SK-N-SH (cell line): ENCODE data around the gene MAST1. TPM values are rescaled to one million over a fixed set of nuclear protein-coding genes. Genes with fewer than 3 reads are reported as not detected.
A peak's percentile ranks its signal among the peaks of the same experiment; 100 is the strongest.

ENCODE experiments used
- CTCF ChIA-PET: fragments of 300-600, 350-600 bp; formaldehyde crosslinking; extraction: SDS; loops from one replicate; lab custom pipeline; 2021; lab: Yijun Ruan, JAX
- POLR2A ChIA-PET: fragments of 350-600 bp; sonication (Branson Sonifier 250); formaldehyde crosslinking; extraction: SDS; loops from one replicate; lab custom pipeline; 2020; ENCODE audit warnings: antibody characterized with exemption, inconsistent platforms; lab: Yijun Ruan, JAX
- DNase-seq: peaks from one replicate; pipeline ENCODE4 v3.0.0; 2012
- H2AFZ ChIP-seq: fragments of 200-600 bp; sonication (generic); 2 replicates; pipeline ENCODE4 v1.8.1; 2016; ENCODE audit warnings: antibody characterized with exemption, mild to moderate bottlenecking, low read depth
- H3F3A ChIP-seq: fragments of 200-600 bp; sonication (generic); replicated peaks from 2 replicates; pipeline ENCODE3; 2016; ENCODE audit warnings: antibody characterized with exemption, mild to moderate bottlenecking; ENCODE audit not compliant: insufficient read depth
- H3K27ac ChIP-seq, 2 experiments: fragments of 200-500 bp in 1 of 2; fragments of 200-600 bp in 1 of 2; sonication (Bioruptor generic) in 1 of 2; sonication (generic), shearing (Covaris generic) in 1 of 2; 2 replicates each; pipeline versions ENCODE4 v1.5.1 to v1.6.1; 2014 to 2016; ENCODE audit warnings: low read depth in 2 of 2, inconsistent platforms in 1 of 2, low read length in 1 of 2, mild to moderate bottlenecking in 1 of 2, mixed read lengths in 1 of 2
- H3K27me3 ChIP-seq: fragments of 200-600 bp; sonication (generic), shearing (Covaris generic); 2 replicates; pipeline ENCODE4 v1.6.1; 2016; ENCODE audit warnings: mixed run types; ENCODE audit not compliant: insufficient read depth
- H3K36me3 ChIP-seq, 2 experiments: fragments of 200-500 bp in 1 of 2; fragments of 200-600 bp in 1 of 2; sonication (Bioruptor generic) in 1 of 2; sonication (generic) in 1 of 2; replicated peaks in 1 of 2; 2 replicates each; pipeline versions ENCODE3 to v1.5.1; 2014 to 2016; ENCODE audit warnings: low read length in 1 of 2, mild to moderate bottlenecking in 1 of 2; ENCODE audit not compliant: insufficient read depth in 2 of 2, control insufficient read depth in 1 of 2
- H3K4me1 ChIP-seq, 2 experiments: fragments of 200-500 bp in 1 of 2; fragments of 200-600 bp in 1 of 2; sonication (Bioruptor generic) in 1 of 2; sonication (generic), shearing (Covaris generic) in 1 of 2; 2 replicates each; pipeline versions ENCODE4 v1.5.1 to v1.6.1; 2014 to 2016; ENCODE audit warnings: low read depth in 1 of 2, low read length in 1 of 2, mixed run types in 1 of 2; ENCODE audit not compliant: insufficient read depth in 2 of 2, control insufficient read depth in 1 of 2
- H3K4me2 ChIP-seq: fragments of 200-600 bp; sonication (generic), shearing (Covaris generic); 2 replicates; pipeline ENCODE4 v1.6.1; 2017; ENCODE audit warnings: mixed run types
- H3K4me3 ChIP-seq, 2 experiments: fragments of 200-500 bp in 1 of 2; fragments of 200-600 bp in 1 of 2; sonication (Bioruptor generic) in 1 of 2; sonication (generic), shearing (Covaris generic) in 1 of 2; 2 replicates each; pipeline versions ENCODE4 v1.5.1 to v1.8.1; 2014 to 2016; ENCODE audit warnings: low read depth in 2 of 2, inconsistent platforms in 1 of 2, low read length in 1 of 2, mild to moderate bottlenecking in 1 of 2, mixed read lengths in 1 of 2, moderate library complexity in 1 of 2
- H3K79me2 ChIP-seq: fragments of 200-600 bp; sonication (generic); 2 replicates; pipeline ENCODE4 v1.8.1; 2017; ENCODE audit warnings: mild to moderate bottlenecking; ENCODE audit not compliant: insufficient read depth
- H3K9ac ChIP-seq: fragments of 200-600 bp; sonication (generic); 2 replicates; pipeline ENCODE4 v1.6.1; 2017; ENCODE audit warnings: mixed run types
- H3K9me2 ChIP-seq: fragments of 200-600 bp; sonication (generic); 2 replicates; pipeline ENCODE4 v1.6.1; 2017; ENCODE audit warnings: mixed run types
- H3K9me3 ChIP-seq: fragments of 200-600 bp; sonication (generic); 2 replicates; pipeline ENCODE4 v1.6.1; 2017; ENCODE audit warnings: mixed run types, mild to moderate bottlenecking, moderate library complexity
- H4K20me1 ChIP-seq: fragments of 200-600 bp; sonication (generic); 2 replicates; pipeline ENCODE4 v1.6.1; 2017; ENCODE audit warnings: mild to moderate bottlenecking, mixed run types; ENCODE audit not compliant: insufficient read depth
- CHD2 ChIP-seq: fragments of 150-350 bp; IDR thresholded peaks from 2 replicates; pipeline ENCODE4 v1.6.1; 2018; ENCODE audit warnings: low read length; ENCODE audit not compliant: partially characterized antibody
- ELF1 ChIP-seq: IDR thresholded peaks from 2 replicates; pipeline ENCODE4 v1.4.0; 2012
- EZH2phosphoT487 ChIP-seq: fragments of 200-600 bp; sonication (generic); IDR thresholded peaks from 2 replicates; pipeline ENCODE4 v1.6.1; 2017; ENCODE audit warnings: low read depth, mixed run types, mild to moderate bottlenecking, antibody characterized with exemption, moderate library complexity, borderline replicate concordance
- FOSL2 ChIP-seq: IDR thresholded peaks from 2 replicates; pipeline ENCODE4 v1.4.0; 2012; ENCODE audit warnings: low read depth, mild to moderate bottlenecking, moderate library complexity, borderline replicate concordance
- GABPA ChIP-seq: IDR thresholded peaks from 2 replicates; pipeline ENCODE4 v1.4.0; 2012; ENCODE audit warnings: low read depth, mild to moderate bottlenecking
- GATA2 ChIP-seq: sonication (generic); formaldehyde crosslinking; IDR thresholded peaks from 2 replicates; pipeline ENCODE4 v1.5.0; 2020; ENCODE audit warnings: mild to moderate bottlenecking, missing genetic modification reagents
- MAX ChIP-seq: IDR thresholded peaks from 2 replicates; pipeline ENCODE4 v1.4.0; 2012; ENCODE audit warnings: low read depth
- MXI1 ChIP-seq: IDR thresholded peaks from 2 replicates; pipeline ENCODE4 v1.6.1; 2012; ENCODE audit warnings: mild to moderate bottlenecking, low read depth, low read length, improper control_type of control experiment
- NRF1 ChIP-seq: IDR thresholded peaks from 2 replicates; pipeline ENCODE4 v1.6.1; 2012; ENCODE audit warnings: low read depth, mild to moderate bottlenecking, low read length
- PBX3 ChIP-seq: IDR thresholded peaks from 2 replicates; pipeline ENCODE4; 2012
- POLR2AphosphoS5 ChIP-seq: IDR thresholded peaks from 2 replicates; pipeline ENCODE4 v1.6.1; 2012; ENCODE audit warnings: low read depth, low read length
- RAD21 ChIP-seq: IDR thresholded peaks from 2 replicates; pipeline ENCODE4 v1.6.1; 2012; ENCODE audit warnings: mild to moderate bottlenecking, low read length
- RXRA ChIP-seq: IDR thresholded peaks from 2 replicates; pipeline ENCODE4 v1.4.0; 2012; ENCODE audit warnings: low read depth, mild to moderate bottlenecking, borderline replicate concordance
- SIN3A ChIP-seq: IDR thresholded peaks from 2 replicates; pipeline ENCODE4 v1.6.1; 2012; ENCODE audit warnings: low read depth, mild to moderate bottlenecking, low read length, moderate library complexity, borderline replicate concordance
- TAF1 ChIP-seq: IDR thresholded peaks from 2 replicates; pipeline ENCODE4 v1.6.1; 2012; ENCODE audit warnings: low read depth, mild to moderate bottlenecking, low read length, moderate library complexity, borderline replicate concordance
- TCF12 ChIP-seq: IDR thresholded peaks from 2 replicates; pipeline ENCODE4 v1.4.0; 2012
- TEAD4 ChIP-seq: IDR thresholded peaks from 2 replicates; pipeline ENCODE4 v1.4.0; 2012; ENCODE audit warnings: mild to moderate bottlenecking, borderline replicate concordance; ENCODE audit not compliant: insufficient read depth
- USF2 ChIP-seq: fragments of 150-350 bp; IDR thresholded peaks from 2 replicates; pipeline ENCODE4 v1.6.1; 2017; ENCODE audit warnings: antibody characterized with exemption, low read length, low read depth, borderline replicate concordance
- YY1 ChIP-seq: IDR thresholded peaks from 2 replicates; pipeline ENCODE4 v1.4.0; 2012; ENCODE audit warnings: low read depth, mild to moderate bottlenecking
- WGBS: methylation state at CpG from one replicate; pipeline ENCODE4 v1.1.6; 2017; ENCODE audit warnings: low lambda C conversion rate; 5-methylcytosine and 5-hydroxymethylcytosine counted together
- polyA plus RNA-seq, 3 experiments: library from polyadenylated mRNA; depleted of rRNA; stranded (reverse); fragments of >200 nt; gene quantifications; 2 replicates each; pipeline ENCODE4 v1.2.3, GENCODE V29; 2012
- TF ChIP-seq, protein P1 (sequence below): IDR thresholded peaks from 2 replicates; pipeline ENCODE4 v1.4.0; 2012; ENCODE audit warnings: low read depth, borderline replicate concordance
- TF ChIP-seq, protein P2 (sequence below): fragments of 200-600 bp; sonication (generic); IDR thresholded peaks from 2 replicates; pipeline ENCODE4 v1.6.1; 2017; ENCODE audit warnings: antibody characterized with exemption, mild to moderate bottlenecking, moderate library complexity

Gene MAST1
- polyA plus RNA-seq, 1 of the 3 experiments (the other 2 are of a cell fraction): 9.7 TPM

DNA sequence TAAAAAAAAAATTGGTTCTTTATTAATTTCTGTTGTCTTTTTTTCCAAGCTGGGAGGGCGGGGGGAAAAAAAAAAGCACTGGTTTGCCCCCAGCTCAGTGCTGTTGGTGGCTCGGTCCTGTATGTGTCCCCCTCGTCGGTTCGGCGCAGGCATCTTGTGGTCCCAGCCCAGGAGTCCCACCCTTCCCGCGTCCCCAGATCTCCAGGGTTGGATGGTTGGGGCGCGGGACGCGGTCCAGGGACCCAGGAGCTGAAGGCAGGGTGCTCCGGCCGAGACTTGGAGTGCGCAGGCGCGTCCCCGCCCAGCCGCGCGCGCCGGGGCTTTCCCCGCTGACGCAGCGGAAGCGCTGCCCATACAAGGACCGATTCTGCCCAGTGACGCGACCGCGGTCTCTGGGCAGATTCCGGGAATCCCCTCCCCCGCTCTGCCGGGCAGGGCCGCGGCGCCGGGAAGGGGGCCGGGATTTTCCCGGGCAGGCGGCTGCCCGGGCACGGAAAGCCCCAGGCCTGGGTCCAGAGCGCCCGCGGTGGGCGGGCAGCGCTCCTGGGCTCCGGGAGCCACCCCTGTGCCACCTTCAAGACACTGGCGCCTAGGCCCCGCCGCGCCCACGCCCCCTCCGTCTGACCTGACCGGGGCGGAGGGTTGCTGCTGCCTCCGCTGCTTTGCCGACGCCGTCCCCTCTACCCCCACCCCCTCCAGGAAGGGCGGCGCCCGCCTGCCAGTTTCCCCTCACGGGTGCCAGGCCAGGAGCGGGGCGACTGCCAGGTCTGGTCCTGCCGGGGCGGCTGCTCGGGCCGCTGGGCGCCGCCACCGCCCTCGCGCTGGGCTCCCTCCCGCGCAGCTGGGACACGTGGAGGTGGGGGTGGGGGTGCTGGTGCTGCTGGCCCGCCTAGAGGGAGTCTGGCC lies 44.8 kb upstream of the MAST1 start (continued):
- TF ChIP-seq YY1 (0 out of 2 replicates have a peak, but pooled peaks have one; percentile 23), MXI1 (peak; percentile 86), TEAD4 (peak; percentile 21; the same call in 1 of the 2 replicates), MAX (peak; percentile 90), CHD2 (peak; percentile 82), TAF1 (peak; percentile 62; the same call in 1 of the 2 replicates)
- TF ChIP-seq, protein P1, sequence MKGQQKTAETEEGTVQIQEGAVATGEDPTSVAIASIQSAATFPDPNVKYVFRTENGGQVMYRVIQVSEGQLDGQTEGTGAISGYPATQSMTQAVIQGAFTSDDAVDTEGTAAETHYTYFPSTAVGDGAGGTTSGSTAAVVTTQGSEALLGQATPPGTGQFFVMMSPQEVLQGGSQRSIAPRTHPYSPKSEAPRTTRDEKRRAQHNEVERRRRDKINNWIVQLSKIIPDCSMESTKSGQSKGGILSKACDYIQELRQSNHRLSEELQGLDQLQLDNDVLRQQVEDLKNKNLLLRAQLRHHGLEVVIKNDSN: 0 out of 2 replicates have a peak, but pooled peaks have one; percentile 54

- no peak for DNase-seq
- H3K4me2 ChIP-seq: peak overlapping the region; percentile 88
- no peak for TF ChIP-seq EZH2phosphoT487
- TF ChIP-seq, protein P2, sequence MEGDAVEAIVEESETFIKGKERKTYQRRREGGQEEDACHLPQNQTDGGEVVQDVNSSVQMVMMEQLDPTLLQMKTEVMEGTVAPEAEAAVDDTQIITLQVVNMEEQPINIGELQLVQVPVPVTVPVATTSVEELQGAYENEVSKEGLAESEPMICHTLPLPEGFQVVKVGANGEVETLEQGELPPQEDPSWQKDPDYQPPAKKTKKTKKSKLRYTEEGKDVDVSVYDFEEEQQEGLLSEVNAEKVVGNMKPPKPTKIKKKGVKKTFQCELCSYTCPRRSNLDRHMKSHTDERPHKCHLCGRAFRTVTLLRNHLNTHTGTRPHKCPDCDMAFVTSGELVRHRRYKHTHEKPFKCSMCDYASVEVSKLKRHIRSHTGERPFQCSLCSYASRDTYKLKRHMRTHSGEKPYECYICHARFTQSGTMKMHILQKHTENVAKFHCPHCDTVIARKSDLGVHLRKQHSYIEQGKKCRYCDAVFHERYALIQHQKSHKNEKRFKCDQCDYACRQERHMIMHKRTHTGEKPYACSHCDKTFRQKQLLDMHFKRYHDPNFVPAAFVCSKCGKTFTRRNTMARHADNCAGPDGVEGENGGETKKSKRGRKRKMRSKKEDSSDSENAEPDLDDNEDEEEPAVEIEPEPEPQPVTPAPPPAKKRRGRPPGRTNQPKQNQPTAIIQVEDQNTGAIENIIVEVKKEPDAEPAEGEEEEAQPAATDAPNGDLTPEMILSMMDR: no peak
- TF ChIP-seq NRF1: no peak
- TF ChIP-seq MAX: no peak
- TF ChIP-seq GATA2: no peak
- no peak for TF ChIP-seq ELF1
- TF ChIP-seq, protein P1: no peak
- no peak for TF ChIP-seq GABPA
- TF ChIP-seq RXRA: no peak
- no peak for TF ChIP-seq FOSL2
- no peak for TF ChIP-seq USF2
- TF ChIP-seq POLR2AphosphoS5: no peak
- no peak for TF ChIP-seq SIN3A
- TF ChIP-seq PBX3: no peak
- TF ChIP-seq RAD21: no peak
- TF ChIP-seq TCF12: no peak
- no peak for TF ChIP-seq CHD2
- no peak for TF ChIP-seq YY1
Observed at GRCh38 chr19:12794196-12794941, 43.9 kb upstream of the MAST1 start.

More at GRCh38 chr19:12794196-12794941, 43.9 kb upstream of the MAST1 start:
- Histone ChIP-seq H3K4me3 (peak overlapping the region; percentile 80 to 88), H3K27ac (peak overlapping the region; percentile 86 to 88), H3K9ac (peak overlapping the region; percentile 95), H3K4me1 (peaks cover 13 to 25% of the 10 kb centered on the region in 2 experiments; a peak in 3 of 4 replicates), H3K27me3 (no peaks in the 10 kb centered on the region), H4K20me1 (peaks cover 17% of the 10 kb centered on the region), H3K9me2 (no peaks in the 10 kb centered on the region), H3F3A (peaks cover 35% of the 10 kb centered on the region), H3K9me3 (no peaks in the 10 kb centered on the region), H3K36me3 (peaks cover 0 to 8% of the 10 kb centered on the region in 2 experiments), H2AFZ (peak overlapping the region; percentile 47; the same call in 1 of the 2 replicates), H3K79me2 (peaks cover 20% of the 10 kb centered on the region)
- ChIA-PET POLR2A (interaction anchor here (1.0 to 4.4 kb wide), 3 partner anchors 17 to 22 kb away, joined by 3 to 88 read pairs (median 22); no protein-coding TSS in a partner anchor), CTCF (interaction anchor here (3.1 to 17.1 kb wide), 4 partner anchors 17 to 61 kb away, joined by 19 to 447 read pairs (median 181); partner anchors contain the start of genes HOOK2 and TRIR)
- 77% methylated on average over 7 of the region's 7 CpGs for WGBS
